ENCODE measurements around the gene CASS4. TPM values are rescaled to one million over a fixed set of nuclear protein-coding genes. Genes with fewer than 3 reads are reported as not detected.

The CASS4 gene
- total and polyA plus RNA-seq, 4 donors = 0.26 to 1.6 (median 1.1) TPM

DNA sequence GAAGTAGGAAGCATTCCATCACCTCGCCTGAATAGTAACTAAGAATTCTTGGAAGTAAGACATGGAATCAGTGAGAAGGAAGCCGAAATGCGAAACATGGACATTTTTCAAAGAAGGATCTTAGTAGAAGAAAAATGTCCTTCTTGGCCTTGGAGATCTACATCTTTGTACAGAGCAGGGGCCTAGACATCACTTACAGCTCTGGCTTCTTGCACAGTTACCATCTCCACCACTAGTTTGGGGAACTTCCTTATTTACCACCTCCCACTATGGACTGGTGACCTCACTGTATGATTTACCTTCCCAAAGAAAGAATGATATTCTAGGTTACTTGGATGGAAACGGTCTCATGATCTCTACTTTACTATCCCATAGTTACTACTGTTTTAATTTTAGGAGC lies 15.7 kb downstream of the CASS4 start (continued):
- TF ChIP-seq, protein P1, sequence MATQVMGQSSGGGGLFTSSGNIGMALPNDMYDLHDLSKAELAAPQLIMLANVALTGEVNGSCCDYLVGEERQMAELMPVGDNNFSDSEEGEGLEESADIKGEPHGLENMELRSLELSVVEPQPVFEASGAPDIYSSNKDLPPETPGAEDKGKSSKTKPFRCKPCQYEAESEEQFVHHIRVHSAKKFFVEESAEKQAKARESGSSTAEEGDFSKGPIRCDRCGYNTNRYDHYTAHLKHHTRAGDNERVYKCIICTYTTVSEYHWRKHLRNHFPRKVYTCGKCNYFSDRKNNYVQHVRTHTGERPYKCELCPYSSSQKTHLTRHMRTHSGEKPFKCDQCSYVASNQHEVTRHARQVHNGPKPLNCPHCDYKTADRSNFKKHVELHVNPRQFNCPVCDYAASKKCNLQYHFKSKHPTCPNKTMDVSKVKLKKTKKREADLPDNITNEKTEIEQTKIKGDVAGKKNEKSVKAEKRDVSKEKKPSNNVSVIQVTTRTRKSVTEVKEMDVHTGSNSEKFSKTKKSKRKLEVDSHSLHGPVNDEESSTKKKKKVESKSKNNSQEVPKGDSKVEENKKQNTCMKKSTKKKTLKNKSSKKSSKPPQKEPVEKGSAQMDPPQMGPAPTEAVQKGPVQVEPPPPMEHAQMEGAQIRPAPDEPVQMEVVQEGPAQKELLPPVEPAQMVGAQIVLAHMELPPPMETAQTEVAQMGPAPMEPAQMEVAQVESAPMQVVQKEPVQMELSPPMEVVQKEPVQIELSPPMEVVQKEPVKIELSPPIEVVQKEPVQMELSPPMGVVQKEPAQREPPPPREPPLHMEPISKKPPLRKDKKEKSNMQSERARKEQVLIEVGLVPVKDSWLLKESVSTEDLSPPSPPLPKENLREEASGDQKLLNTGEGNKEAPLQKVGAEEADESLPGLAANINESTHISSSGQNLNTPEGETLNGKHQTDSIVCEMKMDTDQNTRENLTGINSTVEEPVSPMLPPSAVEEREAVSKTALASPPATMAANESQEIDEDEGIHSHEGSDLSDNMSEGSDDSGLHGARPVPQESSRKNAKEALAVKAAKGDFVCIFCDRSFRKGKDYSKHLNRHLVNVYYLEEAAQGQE (IDR thresholded peaks at IDR 0.05) = no peak
- no peak for TF ChIP-seq SP1 (IDR thresholded peaks at IDR 0.05)
- TF ChIP-seq, protein P2, sequence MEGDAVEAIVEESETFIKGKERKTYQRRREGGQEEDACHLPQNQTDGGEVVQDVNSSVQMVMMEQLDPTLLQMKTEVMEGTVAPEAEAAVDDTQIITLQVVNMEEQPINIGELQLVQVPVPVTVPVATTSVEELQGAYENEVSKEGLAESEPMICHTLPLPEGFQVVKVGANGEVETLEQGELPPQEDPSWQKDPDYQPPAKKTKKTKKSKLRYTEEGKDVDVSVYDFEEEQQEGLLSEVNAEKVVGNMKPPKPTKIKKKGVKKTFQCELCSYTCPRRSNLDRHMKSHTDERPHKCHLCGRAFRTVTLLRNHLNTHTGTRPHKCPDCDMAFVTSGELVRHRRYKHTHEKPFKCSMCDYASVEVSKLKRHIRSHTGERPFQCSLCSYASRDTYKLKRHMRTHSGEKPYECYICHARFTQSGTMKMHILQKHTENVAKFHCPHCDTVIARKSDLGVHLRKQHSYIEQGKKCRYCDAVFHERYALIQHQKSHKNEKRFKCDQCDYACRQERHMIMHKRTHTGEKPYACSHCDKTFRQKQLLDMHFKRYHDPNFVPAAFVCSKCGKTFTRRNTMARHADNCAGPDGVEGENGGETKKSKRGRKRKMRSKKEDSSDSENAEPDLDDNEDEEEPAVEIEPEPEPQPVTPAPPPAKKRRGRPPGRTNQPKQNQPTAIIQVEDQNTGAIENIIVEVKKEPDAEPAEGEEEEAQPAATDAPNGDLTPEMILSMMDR (IDR thresholded peaks at IDR 0.05; ENCODE audit: low read depth, low read length, missing input control) = no peak
- no peak for TF ChIP-seq HNF4G (IDR thresholded peaks at IDR 0.05)
- TF ChIP-seq TAF1 (conservative IDR thresholded peaks at IDR 0.05) = no peak
- TF ChIP-seq RXRA (IDR thresholded peaks at IDR 0.05) = no peak
- TF ChIP-seq GABPA (IDR thresholded peaks at IDR 0.05 in 1 of 2, conservative IDR thresholded peaks at IDR 0.05 in 1 of 2) = no peak

DNA sequence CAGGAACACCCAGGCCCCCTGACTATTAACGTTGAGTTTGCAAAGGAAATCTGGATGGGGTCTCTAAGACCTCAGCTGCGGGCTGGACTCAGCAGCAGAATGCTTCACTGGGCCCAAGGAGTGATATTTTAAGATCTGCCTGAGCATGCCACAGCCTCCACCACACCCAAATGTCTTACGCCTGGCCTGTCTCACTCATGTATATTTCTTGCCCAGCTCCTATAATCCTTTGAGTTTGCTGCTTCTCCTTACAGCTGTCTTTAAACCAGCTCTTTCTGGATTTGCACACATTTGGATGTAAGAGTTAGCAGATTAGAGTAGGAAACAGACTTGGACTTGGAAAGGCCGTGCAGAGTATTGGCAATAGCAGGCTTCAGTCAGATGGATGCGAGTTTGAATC lies 16.4 kb downstream of the CASS4 start:
- Histone ChIP-seq H3K4me1 (ENCODE audit: control insufficient read depth in 4 of 4, insufficient read depth in 4 of 4, low read length in 3 of 4) (no peaks in the 10 kb centered on the region), H3K9me3 (ENCODE audit: control insufficient read depth in 4 of 4, low read length in 3 of 4) (no peaks in the 10 kb centered on the region), H3K4me3 (ENCODE audit: low read depth in 1 of 3, low read length in 3 of 3) (no peak overlapping the region), H3K27ac (ENCODE audit: low read depth in 1 of 2, low read length in 2 of 2) (no peak overlapping the region), H3K36me3 (ENCODE audit: control insufficient read depth in 4 of 4, insufficient read depth in 3 of 4, low read depth in 1 of 4, low read length in 3 of 4) (no peaks in the 10 kb centered on the region), H3K9ac (ENCODE audit: low read depth in 1 of 2, low read length in 2 of 2) (no peak overlapping the region), H3K27me3 (ENCODE audit: control insufficient read depth in 4 of 4, insufficient read depth in 4 of 4, low read length in 3 of 4) (no peaks in the 10 kb centered on the region)
- no peak for DNase-seq (ENCODE audit: low spot score)
- WGBS = 93% methylated on average over 5 of the region's 5 CpGs
- TF ChIP-seq, protein P3, sequence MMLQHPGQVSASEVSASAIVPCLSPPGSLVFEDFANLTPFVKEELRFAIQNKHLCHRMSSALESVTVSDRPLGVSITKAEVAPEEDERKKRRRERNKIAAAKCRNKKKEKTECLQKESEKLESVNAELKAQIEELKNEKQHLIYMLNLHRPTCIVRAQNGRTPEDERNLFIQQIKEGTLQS (IDR thresholded peaks at IDR 0.05) = no peak
- TF ChIP-seq, protein P4, sequence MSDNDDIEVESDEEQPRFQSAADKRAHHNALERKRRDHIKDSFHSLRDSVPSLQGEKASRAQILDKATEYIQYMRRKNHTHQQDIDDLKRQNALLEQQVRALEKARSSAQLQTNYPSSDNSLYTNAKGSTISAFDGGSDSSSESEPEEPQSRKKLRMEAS (IDR thresholded peaks at IDR 0.05) = no peak
- no peak for TF ChIP-seq EGR1 (IDR thresholded peaks at IDR 0.05; ENCODE audit: low read depth in 2 of 2)
- TF ChIP-seq RXRA (IDR thresholded peaks at IDR 0.05) = no peak
- no peak for TF ChIP-seq SP1 (IDR thresholded peaks at IDR 0.05)
- no peak for TF ChIP-seq RAD21 (IDR thresholded peaks at IDR 0.05)
- no peak for TF ChIP-seq YY1 (IDR thresholded peaks at IDR 0.05)
- no peak for TF ChIP-seq TAF1 (conservative IDR thresholded peaks at IDR 0.05)
- no peak for TF ChIP-seq JUND (IDR thresholded peaks at IDR 0.05)
- no peak for TF ChIP-seq FOXA2 (IDR thresholded peaks at IDR 0.05)
- TF ChIP-seq, protein P2 (IDR thresholded peaks at IDR 0.05; ENCODE audit: low read depth, low read length, missing input control) = no peak
- TF ChIP-seq, protein P1 (IDR thresholded peaks at IDR 0.05) = no peak
- no peak for TF ChIP-seq HNF4A (conservative IDR thresholded peaks at IDR 0.05)
- TF ChIP-seq, protein P5, sequence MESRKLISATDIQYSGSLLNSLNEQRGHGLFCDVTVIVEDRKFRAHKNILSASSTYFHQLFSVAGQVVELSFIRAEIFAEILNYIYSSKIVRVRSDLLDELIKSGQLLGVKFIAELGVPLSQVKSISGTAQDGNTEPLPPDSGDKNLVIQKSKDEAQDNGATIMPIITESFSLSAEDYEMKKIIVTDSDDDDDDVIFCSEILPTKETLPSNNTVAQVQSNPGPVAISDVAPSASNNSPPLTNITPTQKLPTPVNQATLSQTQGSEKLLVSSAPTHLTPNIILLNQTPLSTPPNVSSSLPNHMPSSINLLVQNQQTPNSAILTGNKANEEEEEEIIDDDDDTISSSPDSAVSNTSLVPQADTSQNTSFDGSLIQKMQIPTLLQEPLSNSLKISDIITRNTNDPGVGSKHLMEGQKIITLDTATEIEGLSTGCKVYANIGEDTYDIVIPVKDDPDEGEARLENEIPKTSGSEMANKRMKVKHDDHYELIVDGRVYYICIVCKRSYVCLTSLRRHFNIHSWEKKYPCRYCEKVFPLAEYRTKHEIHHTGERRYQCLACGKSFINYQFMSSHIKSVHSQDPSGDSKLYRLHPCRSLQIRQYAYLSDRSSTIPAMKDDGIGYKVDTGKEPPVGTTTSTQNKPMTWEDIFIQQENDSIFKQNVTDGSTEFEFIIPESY (IDR thresholded peaks at IDR 0.05) = no peak
